Stimulated activated CD8-positive, alpha-beta memory T cell treated with anti-CD3 and anti-CD28 coated beads, Interleukin-15, amount 100 ng/mL, for 4 hours (primary cell): Measurements from ENCODE around the gene LRRC8D.
"Not testable (repeated sequence)": the region's sequence is repeated elsewhere in the genome, so short reads cannot be mapped to it uniquely, and the experiment has no call there.

Source experiments
- DNase-seq, 2 donors: peaks; one replicate each; pipeline ENCODE4 v3.0.0-alpha.2; 2020; ENCODE audit warnings: low read depth in 2 of 2

LRRC8D gene

GRCh38 chr1:89958851-89959654 lies 138.2 kb downstream of the LRRC8D start:
- no peak for DNase-seq

DNA sequence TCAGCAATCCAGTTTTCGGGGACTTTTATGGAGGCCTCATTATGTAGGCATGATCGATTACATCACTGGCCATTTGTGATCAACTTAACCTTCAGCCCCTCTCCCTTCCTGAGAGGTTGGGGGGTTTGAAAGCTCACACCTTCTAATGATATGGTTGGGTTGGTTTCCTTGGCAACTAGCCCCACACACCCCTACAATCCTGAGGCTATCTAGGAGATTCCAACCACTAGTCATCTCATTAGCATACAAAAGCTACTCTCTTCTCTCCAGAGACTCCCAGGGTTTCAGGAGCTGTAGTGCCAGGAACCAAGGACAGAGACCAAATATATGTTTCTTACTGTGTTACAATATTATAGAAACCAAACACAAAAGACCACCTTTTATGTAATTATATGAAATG lies 138.9 kb downstream of the LRRC8D start:
- no peak for DNase-seq

DNA sequence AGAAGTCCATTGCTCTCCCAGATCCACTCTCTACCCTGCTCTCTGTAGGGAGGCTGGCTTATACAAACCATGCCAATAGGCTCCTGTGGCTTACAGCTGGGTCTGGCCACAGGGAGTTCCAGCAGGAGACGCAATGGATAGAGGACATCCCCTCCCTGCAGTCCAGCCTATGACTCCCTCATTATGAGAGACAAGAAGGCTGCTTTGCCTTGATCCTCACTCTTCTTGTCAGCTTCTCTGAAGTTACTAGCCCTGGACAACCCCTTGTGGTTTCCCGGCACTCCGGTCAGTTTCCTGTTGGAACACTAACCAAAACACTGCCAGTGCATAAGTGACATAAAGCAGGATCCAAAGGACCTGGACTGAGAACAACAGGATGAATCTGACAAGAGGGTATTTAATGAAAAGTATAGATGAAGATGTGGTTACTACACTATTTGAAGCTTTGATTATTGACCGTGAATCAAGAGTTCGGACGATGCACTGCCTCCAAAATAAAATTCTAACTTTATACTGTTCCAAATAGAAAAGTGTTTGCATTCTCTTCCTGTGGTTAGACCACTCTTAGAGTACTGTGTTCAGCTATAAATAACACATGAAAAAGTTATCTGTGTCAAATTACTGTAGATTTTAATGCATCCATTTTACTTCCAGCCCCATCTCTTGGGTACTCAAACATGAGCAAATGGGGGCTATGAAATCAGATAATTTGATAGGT lies 141.4 kb downstream of the LRRC8D start:
- DNase-seq = no peak

- no peak for DNase-seq
These were observed 141.9 kb downstream of the LRRC8D start for GRCh38 chr1:89962742-89963075.

GRCh38 chr1:89965193-89965768 lies 144.4 kb downstream of the LRRC8D start:
- no peak for DNase-seq

DNA sequence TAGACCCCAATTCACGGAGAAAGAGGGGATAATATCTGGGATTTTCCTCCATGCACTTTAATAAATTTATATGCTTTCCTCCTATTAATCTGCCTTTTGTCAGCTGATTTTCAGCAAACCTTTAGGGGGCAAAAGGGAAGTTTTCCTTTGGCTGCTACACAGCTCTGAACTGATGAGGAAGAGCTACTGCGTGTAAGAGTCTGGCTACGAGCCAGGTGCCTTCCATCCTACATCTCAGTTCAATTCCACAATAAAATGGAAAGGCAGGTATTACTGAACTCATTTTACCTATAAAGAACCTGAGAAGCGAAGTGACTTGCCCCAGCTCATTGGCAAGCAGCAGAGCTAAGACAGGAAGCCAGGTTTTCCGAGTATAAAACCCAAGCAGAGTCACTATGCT lies 145.8 kb downstream of the LRRC8D start:
- DNase-seq = no peak

DNA sequence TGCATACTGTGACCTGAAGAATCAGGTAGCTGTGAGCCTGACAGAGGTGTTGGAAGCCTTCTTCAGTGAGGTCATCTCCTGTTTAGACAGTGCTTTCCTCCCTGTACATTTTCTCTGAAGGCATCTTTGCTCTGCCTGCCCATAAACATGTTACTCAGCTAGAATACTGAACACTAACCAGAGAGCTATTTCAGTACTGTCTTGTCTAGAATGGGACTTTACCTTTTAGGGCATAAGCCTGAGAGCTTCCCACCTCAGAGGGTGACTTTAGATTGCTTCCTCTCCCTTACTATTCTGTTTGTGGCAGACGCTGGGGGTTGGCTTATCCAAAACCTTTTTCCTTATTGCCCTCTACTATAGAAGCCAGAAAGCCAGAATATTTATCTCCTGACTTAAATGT lies 150.8 kb downstream of the LRRC8D start:
- no peak for DNase-seq

- DNase-seq = no peak
These were observed 151.2 kb downstream of the LRRC8D start for GRCh38 chr1:89972024-89972423.

- no peak for DNase-seq
These were observed 152.8 kb downstream of the LRRC8D start for GRCh38 chr1:89973471-89974127.

DNA sequence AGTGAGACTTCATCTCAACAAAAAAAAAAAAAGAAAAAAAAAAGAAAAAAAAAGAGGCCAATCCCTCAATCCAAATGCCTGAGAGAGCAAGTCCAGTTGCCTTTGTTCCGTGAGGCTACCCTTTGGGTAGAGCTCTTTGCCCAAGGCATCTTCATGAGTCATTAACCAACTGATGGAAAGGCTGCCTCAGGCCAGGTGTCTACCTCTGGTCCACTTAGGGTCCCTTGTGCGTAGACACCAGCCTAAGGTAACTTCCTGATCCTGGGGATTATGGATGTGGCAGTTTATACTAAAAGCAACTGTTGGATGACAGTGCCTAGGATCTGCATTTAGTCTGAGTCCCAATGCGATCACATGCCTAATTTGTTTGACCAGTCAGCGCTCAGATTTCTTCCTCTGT lies 153.4 kb downstream of the LRRC8D start:
- no peak for DNase-seq

GRCh38 chr1:89974696-89975470 lies 154.1 kb downstream of the LRRC8D start:
- DNase-seq = no peak

- no peak for DNase-seq
These were observed 154.8 kb downstream of the LRRC8D start for GRCh38 chr1:89975540-89976125.

GRCh38 chr1:89978755-89979154 lies 157.9 kb downstream of the LRRC8D start:
- no peak for DNase-seq

GRCh38 chr1:89980605-89981004 lies 159.8 kb downstream of the LRRC8D start:
- no peak for DNase-seq

GRCh38 chr1:89982846-89983245 lies 162.0 kb downstream of the LRRC8D start:
- DNase-seq = not testable (repeated sequence)

DNA sequence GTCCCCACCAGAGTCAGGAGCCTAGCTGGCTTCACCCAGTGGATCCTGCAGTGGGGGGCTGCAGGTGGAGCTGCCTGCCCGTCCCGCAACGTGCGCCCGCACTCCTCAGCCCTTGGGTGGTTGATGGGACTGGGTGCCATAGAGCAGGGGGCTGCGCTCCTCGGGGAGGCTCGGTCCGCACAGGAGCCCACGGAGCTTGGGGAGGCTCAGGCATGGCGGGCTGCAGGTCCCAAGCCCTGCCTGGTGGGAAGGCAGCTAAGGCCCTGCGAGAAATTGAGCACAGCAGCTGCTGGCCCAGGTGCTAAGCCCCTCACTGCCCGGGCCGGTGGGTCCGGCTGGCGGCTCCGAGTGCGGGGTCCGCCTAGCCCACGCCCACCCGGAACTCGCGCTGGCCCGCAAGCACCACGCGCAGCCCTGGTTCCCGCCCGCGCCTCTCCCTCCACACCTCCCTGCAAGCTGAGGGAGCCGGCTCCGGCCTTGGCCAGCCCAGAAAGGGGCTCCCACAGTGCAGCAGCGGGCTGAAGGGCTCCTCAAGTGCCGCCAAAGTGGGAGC lies 163.8 kb downstream of the LRRC8D start:
- DNase-seq = not testable (repeated sequence)

DNA sequence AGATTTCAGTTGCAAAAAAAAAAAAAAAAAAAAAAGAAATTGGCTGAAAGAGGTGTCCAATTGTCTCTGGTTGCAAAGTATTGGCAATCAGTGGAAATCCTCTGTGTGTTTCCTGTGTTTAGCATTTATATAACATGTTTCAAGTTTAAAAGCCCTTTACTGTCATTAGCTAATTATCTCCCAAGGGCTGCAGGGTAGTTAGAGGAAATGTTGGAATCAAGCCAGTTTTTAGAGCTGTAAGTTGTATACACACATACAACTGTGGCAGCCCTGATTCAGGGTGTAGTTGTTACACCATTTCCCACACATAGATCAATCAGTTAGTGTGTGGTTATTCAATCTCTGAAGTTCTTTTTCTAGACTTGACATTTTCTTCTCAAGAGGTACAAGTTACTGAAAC lies 165.2 kb downstream of the LRRC8D start:
- no peak for DNase-seq
